Kidney glomerular epithelial cell (primary cell): ENCODE results near the gene LHFPL6.
"Not testable (repeated sequence)": the region's sequence is repeated elsewhere in the genome, so short reads cannot be mapped to it uniquely, and the experiment has no call there.

Experiments used
- DNase-seq: peaks from one replicate; lab custom pipeline; 2025; lab: John Stamatoyannopoulos, UW

LHFPL6 gene

GRCh38 chr13:39347926-39348901, 254.8 kb downstream of the LHFPL6 start:
- DNase-seq, result no peak

- DNase-seq, result no peak
Observed at GRCh38 chr13:39345982-39346381, 257.0 kb downstream of the LHFPL6 start.

GRCh38 chr13:39341251-39341650, 261.7 kb downstream of the LHFPL6 start:
- no peak for DNase-seq

- DNase-seq, result not testable (repeated sequence)
Observed at GRCh38 chr13:39338114-39338513, 264.9 kb downstream of the LHFPL6 start.

GRCh38 chr13:39336937-39337336, 266.1 kb downstream of the LHFPL6 start:
- no peak for DNase-seq

- no peak for DNase-seq
Observed at GRCh38 chr13:39336207-39336606, 266.8 kb downstream of the LHFPL6 start.

- no peak for DNase-seq
Observed at GRCh38 chr13:39335721-39336120, 267.3 kb downstream of the LHFPL6 start.

GRCh38 chr13:39330504-39330903, 272.5 kb downstream of the LHFPL6 start:
- no peak for DNase-seq

- DNase-seq, result no peak
Observed at GRCh38 chr13:39329182-39329639, 273.8 kb downstream of the LHFPL6 start.

- DNase-seq, result no peak
Observed at GRCh38 chr13:39327172-39327479, 275.9 kb downstream of the LHFPL6 start.

- DNase-seq, result no peak
Observed at GRCh38 chr13:39326469-39327171, 276.4 kb downstream of the LHFPL6 start.

GRCh38 chr13:39324806-39325311, 278.1 kb downstream of the LHFPL6 start:
- no peak for DNase-seq

GRCh38 chr13:39322836-39323585, 280.0 kb downstream of the LHFPL6 start:
- no peak for DNase-seq

GRCh38 chr13:39321574-39321973, 281.4 kb downstream of the LHFPL6 start:
- DNase-seq, result no peak

GRCh38 chr13:39318161-39318560, 284.8 kb downstream of the LHFPL6 start:
- DNase-seq, result no peak

GRCh38 chr13:39317291-39317690, 285.7 kb downstream of the LHFPL6 start:
- no peak for DNase-seq

GRCh38 chr13:39315796-39316195, 287.2 kb downstream of the LHFPL6 start:
- no peak for DNase-seq

- no peak for DNase-seq
Observed at GRCh38 chr13:39313721-39314120, 289.3 kb downstream of the LHFPL6 start.

GRCh38 chr13:39312596-39312995, 290.4 kb downstream of the LHFPL6 start:
- no peak for DNase-seq

GRCh38 chr13:39311619-39312018, 291.4 kb downstream of the LHFPL6 start:
- no peak for DNase-seq

GRCh38 chr13:39310961-39311360, 292.0 kb downstream of the LHFPL6 start:
- no peak for DNase-seq
